ENCODE results near the gene SLC66A2. TPM values are rescaled to one million over a fixed set of nuclear protein-coding genes. Genes with fewer than 3 reads are reported as not detected.

The SLC66A2 gene
- total RNA-seq, 6 experiments from 2014 or later = 61.6 to 140 (median 95.8) TPM

DNA sequence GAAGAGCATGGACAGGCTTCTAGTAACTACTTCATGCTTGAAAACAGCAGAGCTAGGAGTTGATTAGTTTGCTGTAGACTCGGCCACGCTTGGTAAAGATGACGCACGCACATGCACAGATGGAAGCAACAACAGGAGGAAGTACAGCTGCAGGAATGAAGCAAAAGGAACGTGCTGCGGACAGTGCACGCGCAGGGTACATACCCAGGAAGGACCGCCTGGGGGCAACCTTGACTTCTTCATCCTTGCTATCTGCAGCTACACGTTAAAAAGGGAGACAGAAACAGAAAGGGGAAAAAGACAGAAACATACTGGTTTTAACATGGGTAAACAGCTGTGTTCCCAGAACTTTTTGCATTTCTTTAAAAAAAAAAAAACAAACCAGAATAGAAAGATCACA is 17.7 kb downstream of the SLC66A2 start:
- intact Hi-C loops (cut with DNase I) = no loop called here
- Histone ChIP-seq H3K36me3 (peaks cover 0 to 14% (median 7%) of the 10 kb centered on the region in 4 donors), H3K9me3 (no peaks in the 10 kb centered on the region), H3K27me3 (no peaks in the 10 kb centered on the region), H3K4me1 (peaks cover 2 to 52% (median 25%) of the 10 kb centered on the region in 4 donors), H3K4me3 (peak overlapping the region in 2 of 3 donors; percentile 10 to 20), H3K27ac (peak overlapping the region; percentile 72 to 93 (median 73))
- TF ChIP-seq POLR2A (IDR thresholded peaks at IDR 0.05) = no peak
- TF ChIP-seq, protein P1, sequence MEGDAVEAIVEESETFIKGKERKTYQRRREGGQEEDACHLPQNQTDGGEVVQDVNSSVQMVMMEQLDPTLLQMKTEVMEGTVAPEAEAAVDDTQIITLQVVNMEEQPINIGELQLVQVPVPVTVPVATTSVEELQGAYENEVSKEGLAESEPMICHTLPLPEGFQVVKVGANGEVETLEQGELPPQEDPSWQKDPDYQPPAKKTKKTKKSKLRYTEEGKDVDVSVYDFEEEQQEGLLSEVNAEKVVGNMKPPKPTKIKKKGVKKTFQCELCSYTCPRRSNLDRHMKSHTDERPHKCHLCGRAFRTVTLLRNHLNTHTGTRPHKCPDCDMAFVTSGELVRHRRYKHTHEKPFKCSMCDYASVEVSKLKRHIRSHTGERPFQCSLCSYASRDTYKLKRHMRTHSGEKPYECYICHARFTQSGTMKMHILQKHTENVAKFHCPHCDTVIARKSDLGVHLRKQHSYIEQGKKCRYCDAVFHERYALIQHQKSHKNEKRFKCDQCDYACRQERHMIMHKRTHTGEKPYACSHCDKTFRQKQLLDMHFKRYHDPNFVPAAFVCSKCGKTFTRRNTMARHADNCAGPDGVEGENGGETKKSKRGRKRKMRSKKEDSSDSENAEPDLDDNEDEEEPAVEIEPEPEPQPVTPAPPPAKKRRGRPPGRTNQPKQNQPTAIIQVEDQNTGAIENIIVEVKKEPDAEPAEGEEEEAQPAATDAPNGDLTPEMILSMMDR (IDR thresholded peaks at IDR 0.05) = peak; percentile 51 to 69 (median 54)
- 40% methylated on average over 10 of the region's 10 CpGs for WGBS (ENCODE audit: insufficient coverage, low coverage, low lambda C conversion rate, missing lambda C conversion rate)
- peak; percentile 71 to 78 (median 72) for DNase-seq
- ATAC-seq = peak; percentile 60 to 73 (median 65)

DNA sequence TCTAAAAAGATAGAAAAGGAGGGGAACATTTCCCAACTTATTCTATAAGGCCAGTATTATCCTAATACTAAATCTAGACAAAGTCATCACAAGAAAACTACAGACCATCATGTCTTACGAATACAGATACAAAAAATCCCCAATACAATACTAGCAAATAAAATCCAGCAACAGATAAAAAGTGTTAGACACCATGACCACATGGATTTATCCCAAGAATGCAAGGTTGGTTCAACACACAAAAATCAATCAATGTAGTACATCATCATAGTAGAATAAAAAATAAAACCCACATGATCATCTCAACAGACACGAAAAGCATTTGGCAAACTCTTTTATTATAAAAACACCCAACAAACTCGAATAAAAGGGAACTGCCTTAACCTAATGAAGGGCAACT is 18.5 kb downstream of the SLC66A2 start:
- Histone ChIP-seq H3K4me1 (peaks cover 2 to 43% (median 21%) of the 10 kb centered on the region in 4 donors), H3K27me3 (no peaks in the 10 kb centered on the region), H3K9me3 (no peaks in the 10 kb centered on the region), H3K4me3 (no peak overlapping the region), H3K36me3 (peaks cover 0 to 22% (median 9%) of the 10 kb centered on the region in 4 donors), H3K27ac (no peak overlapping the region)
- 89% methylated on average over 3 of the region's 3 CpGs for WGBS (ENCODE audit: insufficient coverage, low coverage, low lambda C conversion rate, missing lambda C conversion rate)
- ATAC-seq (no peak), DNase-seq (no peak)
- no peak for TF ChIP-seq POLR2A (IDR thresholded peaks at IDR 0.05)
- intact Hi-C loops (cut with DNase I) = no loop called here

DNA sequence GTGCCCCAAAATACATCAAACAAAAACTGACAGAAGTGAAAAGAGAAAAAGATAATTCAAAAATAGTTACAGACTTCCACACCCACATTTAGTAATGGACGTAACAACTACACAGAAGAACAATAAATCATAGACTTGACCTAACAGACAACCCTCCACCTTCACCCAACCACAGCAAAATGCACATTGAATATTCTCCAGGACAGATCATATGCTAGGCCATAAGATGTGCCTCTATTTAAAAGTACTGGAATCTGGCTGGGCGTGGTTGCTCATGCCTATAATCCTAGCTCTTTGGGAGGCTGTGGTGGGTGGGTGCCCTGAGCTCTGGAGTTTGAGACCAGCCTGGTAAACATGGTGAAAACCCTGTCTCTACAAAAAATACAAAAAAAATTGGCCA is 20.0 kb downstream of the SLC66A2 start:
- TF ChIP-seq POLR2A (IDR thresholded peaks at IDR 0.05) = no peak
- TF ChIP-seq, protein P1 (IDR thresholded peaks at IDR 0.05) = no peak
- Histone ChIP-seq H3K4me1 (peaks cover 2 to 30% (median 15%) of the 10 kb centered on the region in 4 donors), H3K9me3 (no peaks in the 10 kb centered on the region), H3K36me3 (peaks cover 0 to 23% (median 14%) of the 10 kb centered on the region in 4 donors), H3K27ac (no peak overlapping the region), H3K4me3 (no peak overlapping the region), H3K27me3 (no peaks in the 10 kb centered on the region)
- 88% methylated on average over 1 of the region's 2 CpGs for WGBS (ENCODE audit: insufficient coverage, low coverage, low lambda C conversion rate, missing lambda C conversion rate)
- ATAC-seq = no peak
- no peak for DNase-seq
- intact Hi-C loops (cut with DNase I) = no loop called here

DNA sequence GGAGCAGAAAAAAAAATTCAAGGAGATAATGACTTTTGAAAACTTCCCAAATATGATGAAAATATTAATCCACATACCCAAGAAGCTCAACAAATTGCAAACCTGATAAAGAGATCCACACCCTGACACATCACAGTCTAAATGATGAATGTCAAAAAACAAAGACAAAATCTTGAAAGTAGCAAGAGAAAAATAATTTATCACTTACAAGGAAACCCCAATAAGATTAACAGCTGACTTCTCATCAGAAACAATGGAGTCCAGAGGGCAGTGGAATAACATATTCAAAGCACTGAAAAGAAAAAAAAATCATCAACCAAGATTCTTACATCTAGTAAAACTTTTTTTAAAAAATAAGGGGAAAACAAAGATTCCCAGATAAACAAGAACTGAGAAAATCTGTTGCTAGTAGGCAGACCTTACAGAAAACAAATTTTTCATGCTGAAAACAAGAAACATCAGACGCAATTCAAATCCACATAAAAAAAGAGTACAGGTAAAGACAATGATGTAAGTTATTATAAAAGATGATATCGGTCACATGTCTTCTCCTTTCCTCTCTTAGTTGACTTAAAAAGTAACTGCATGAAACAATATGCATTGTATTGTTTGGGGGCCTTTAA is 21.3 kb downstream of the SLC66A2 start:
- peaks cover 0 to 31% (median 17%) of the 10 kb centered on the region in 4 donors for H3K36me3 ChIP-seq
- WGBS (ENCODE audit: insufficient coverage, low coverage, low lambda C conversion rate, missing lambda C conversion rate) = 96% methylated on average over 2 of the region's 2 CpGs
- TF ChIP-seq POLR2A (IDR thresholded peaks at IDR 0.05) = no peak
- TF ChIP-seq, protein P1 (IDR thresholded peaks at IDR 0.05) = no peak
- ATAC-seq (no peak), DNase-seq (no peak)
- no peak overlapping the region for H3K4me3 ChIP-seq
- H3K4me1 ChIP-seq = peaks cover 2 to 17% (median 5%) of the 10 kb centered on the region in 4 donors
- H3K27me3 ChIP-seq = no peaks in the 10 kb centered on the region
- no peak overlapping the region for H3K27ac ChIP-seq
- H3K9me3 ChIP-seq = no peaks in the 10 kb centered on the region
- intact Hi-C loops (cut with DNase I) = no loop called here

DNA sequence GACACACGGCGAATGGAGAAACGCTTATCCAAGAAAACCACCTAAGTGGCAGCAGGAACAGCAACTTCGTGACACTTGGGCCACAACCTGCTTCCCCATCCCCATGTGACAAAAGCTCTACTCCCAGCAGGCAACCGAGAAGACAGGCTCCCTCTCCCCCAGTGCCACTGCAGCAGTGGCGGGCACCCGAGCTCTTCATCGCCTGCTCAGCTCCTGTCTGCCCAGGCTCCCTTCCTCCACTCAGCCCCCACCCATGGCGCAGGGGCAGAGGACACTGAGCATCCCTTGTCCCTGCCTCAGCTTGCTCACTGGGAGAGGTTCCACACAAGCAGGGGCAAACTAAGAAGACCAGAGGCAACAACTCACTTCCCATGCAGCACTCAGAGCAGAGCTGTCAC is 22.9 kb downstream of the SLC66A2 start:
- WGBS (ENCODE audit: insufficient coverage, low coverage, low lambda C conversion rate, missing lambda C conversion rate) = 100% methylated on average over 2 of the region's 9 CpGs
- intact Hi-C loops (cut with DNase I) = no loop called here
- DNase-seq (peak in 1 of 3 donors; percentile 25), ATAC-seq (no peak)
- H3K27me3 ChIP-seq = no peaks in the 10 kb centered on the region
- no peak for TF ChIP-seq POLR2A (IDR thresholded peaks at IDR 0.05)
- TF ChIP-seq, protein P1 (IDR thresholded peaks at IDR 0.05) = no peak
- no peak overlapping the region for H3K4me3 ChIP-seq
- peaks cover 0 to 5% (median 0%) of the 10 kb centered on the region in 4 donors for H3K4me1 ChIP-seq
- H3K27ac ChIP-seq = no peak overlapping the region
- peaks cover 0 to 45% (median 23%) of the 10 kb centered on the region in 4 donors for H3K36me3 ChIP-seq
- no peaks in the 10 kb centered on the region for H3K9me3 ChIP-seq
